ENCODE measurements around the gene WDR45B.

- TF ChIP-seq CTCF (IDR thresholded peaks at IDR 0.05) (no peak), POLR2A (IDR thresholded peaks at IDR 0.05) (no peak)
Measured at GRCh38 chr17:82645516-82645915, 2.7 kb downstream of the WDR45B start.

Data from breast epithelium (tissue), 3 donors.